ENCODE data around the gene SERPINB2.
A peak's percentile ranks its signal among the peaks of the same experiment; 100 is the strongest.

DNA sequence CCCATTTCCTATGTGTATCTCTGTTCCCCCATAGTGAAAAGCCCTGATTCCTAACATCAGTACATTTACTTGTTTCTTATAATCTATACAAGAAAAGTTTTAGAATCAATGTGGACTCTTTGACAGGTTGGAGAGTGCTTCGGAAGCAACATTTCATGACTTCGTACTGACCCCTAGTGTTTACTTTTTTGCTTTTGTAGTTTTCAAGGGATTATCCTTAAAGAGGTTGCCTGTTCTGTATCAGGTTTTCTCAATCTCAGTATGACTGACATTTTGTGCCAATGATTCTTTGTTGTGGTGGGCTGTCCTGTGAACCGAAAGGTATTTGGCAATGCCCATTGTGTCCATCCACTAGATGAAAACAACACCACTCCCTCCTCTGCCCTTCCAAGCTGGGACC is 43.3 kb upstream of the SERPINB2 start:
- TF ChIP-seq, protein P1, sequence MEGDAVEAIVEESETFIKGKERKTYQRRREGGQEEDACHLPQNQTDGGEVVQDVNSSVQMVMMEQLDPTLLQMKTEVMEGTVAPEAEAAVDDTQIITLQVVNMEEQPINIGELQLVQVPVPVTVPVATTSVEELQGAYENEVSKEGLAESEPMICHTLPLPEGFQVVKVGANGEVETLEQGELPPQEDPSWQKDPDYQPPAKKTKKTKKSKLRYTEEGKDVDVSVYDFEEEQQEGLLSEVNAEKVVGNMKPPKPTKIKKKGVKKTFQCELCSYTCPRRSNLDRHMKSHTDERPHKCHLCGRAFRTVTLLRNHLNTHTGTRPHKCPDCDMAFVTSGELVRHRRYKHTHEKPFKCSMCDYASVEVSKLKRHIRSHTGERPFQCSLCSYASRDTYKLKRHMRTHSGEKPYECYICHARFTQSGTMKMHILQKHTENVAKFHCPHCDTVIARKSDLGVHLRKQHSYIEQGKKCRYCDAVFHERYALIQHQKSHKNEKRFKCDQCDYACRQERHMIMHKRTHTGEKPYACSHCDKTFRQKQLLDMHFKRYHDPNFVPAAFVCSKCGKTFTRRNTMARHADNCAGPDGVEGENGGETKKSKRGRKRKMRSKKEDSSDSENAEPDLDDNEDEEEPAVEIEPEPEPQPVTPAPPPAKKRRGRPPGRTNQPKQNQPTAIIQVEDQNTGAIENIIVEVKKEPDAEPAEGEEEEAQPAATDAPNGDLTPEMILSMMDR (IDR thresholded peaks at IDR 0.05) = peak in 2 of 3 experiments; percentile 5 to 8
- TF ChIP-seq POLR2AphosphoS5 (IDR thresholded peaks at IDR 0.05) = no peak
